ENCODE data around the gene CASR. TPM values are rescaled to one million over a fixed set of nuclear protein-coding genes. Genes with fewer than 3 reads are reported as not detected.

CASR gene
- total RNA-seq, 2 donors from 2014 or later: 0.17 to 0.23 TPM

DNA sequence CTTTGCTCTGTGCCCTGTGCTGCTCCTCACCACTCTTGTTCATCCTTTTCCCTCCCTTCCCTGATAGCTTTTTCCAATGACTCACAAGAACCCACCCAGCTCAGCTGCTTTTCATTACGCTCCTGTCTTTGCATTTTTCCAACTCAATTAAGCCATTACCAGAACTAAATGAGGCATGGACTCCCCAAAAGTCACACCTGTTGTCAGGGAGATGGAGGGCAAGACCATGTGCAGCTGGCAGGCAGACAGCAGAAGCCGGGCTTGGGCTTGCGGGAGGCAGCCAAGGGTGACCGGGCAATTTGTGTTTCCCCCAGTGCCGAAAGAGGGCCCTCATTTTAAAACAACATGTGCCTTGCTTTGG is 64.3 kb downstream of the CASR start:
- DNase-seq: no peak
- ATAC-seq (replicated peaks in 1 of 2): no peak
- Mint-ChIP-seq H3K4me3 (no peak overlapping the region), H3K27ac (no peak overlapping the region), H3K27me3 (ENCODE audit: low read depth) (peaks cover 11% of the 10 kb centered on the region), H3K4me1 (ENCODE audit: low read depth) (peaks cover 19% of the 10 kb centered on the region), H3K36me3 (ENCODE audit: insufficient read depth in 2 of 2) (no peaks in the 10 kb centered on the region), H3K9me3 (no peaks in the 10 kb centered on the region)

DNA sequence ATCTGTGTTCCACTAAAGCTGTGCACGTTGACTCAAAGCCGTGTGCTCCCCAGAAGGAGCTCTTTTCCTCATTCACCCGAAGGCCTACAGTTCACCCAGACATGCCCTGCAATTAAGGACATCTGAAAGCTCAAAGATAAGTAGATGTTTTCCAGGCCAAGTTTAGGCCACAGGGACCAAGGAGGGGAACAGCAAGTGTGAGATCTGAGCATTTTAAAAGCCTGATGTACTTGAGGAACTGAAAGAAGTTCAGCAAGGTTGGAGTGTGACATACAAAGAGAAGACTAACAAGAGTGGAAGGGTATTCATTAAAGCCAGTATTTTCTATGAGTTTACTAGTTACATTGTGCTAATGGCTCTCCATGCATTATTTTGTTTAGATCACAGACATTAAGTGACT is 68.0 kb downstream of the CASR start:
- no peak for ATAC-seq (replicated peaks in 1 of 2)
- no peak for DNase-seq
- H3K4me1 Mint-ChIP-seq (ENCODE audit: low read depth): peaks cover 24% of the 10 kb centered on the region
- no peaks in the 10 kb centered on the region for H3K27me3 Mint-ChIP-seq (ENCODE audit: low read depth)
- H3K9me3 Mint-ChIP-seq: no peaks in the 10 kb centered on the region
- no peak overlapping the region for H3K4me3 Mint-ChIP-seq
- H3K36me3 Mint-ChIP-seq (ENCODE audit: insufficient read depth in 2 of 2): no peaks in the 10 kb centered on the region
- no peak overlapping the region for H3K27ac Mint-ChIP-seq

DNA sequence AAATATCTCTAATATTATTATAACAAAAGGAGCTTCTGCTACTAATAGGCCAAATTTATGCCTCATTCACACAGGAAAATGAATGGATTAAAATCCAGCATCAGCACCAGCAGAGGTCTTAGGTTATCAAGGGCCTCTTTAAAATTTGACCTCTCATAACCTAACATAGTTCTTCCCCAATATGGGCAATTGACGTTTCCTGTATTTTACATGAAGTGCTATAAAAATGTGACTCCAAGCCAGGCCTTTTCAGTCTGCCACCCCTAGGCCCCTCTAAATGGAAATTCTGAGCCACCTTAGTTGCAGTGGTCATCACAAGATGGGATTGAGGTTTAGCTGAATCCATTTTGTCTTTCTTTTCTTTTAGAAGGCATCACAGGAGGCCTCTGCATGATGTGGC is 70.1 kb downstream of the CASR start:
- Mint-ChIP-seq H3K9me3 (no peaks in the 10 kb centered on the region), H3K27me3 (ENCODE audit: low read depth) (peaks cover 5% of the 10 kb centered on the region), H3K36me3 (ENCODE audit: insufficient read depth in 2 of 2) (no peaks in the 10 kb centered on the region), H3K4me1 (ENCODE audit: low read depth) (peaks cover 25% of the 10 kb centered on the region), H3K27ac (no peak overlapping the region), H3K4me3 (no peak overlapping the region)
- DNase-seq (no peak), ATAC-seq (replicated peaks in 1 of 2) (no peak)

DNA sequence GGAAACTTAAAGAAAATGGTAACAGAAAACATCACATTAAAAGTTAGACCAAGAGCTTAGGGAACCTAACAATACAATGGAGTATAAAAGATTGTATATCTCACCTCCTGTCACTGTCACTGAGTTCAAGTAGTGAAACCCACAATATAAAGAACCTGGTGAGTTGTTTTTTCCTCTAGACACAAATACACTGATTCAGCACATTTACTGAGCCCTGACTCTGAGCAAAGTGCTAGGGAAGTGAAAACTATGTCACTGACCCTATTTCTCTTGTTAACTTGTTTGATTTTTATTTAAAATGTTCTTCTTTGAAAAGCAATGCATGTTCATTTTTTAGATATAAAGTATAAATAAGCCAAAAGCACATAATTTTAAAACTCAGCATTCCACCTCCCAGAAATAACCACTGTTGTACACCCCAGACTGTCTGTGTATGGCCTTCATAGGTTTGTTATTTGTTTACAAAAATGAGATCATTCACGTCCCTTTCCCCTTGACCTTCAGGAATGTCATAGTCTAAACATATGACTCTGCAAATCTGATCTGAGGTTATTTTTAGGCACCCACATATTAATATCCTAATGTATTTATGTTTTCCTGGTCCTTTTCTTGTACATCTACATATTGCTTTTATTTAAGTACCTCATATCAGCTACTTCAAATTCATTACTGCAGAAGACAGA is 72.4 kb downstream of the CASR start:
- H3K27me3 Mint-ChIP-seq (ENCODE audit: low read depth): peaks cover 12% of the 10 kb centered on the region
- no peak overlapping the region for H3K4me3 Mint-ChIP-seq
- peak overlapping the region; percentile 78 for H3K27ac Mint-ChIP-seq
- ATAC-seq (replicated peaks in 1 of 2) (peak; percentile 71 to 79), DNase-seq (no peak)
- peaks cover 28% of the 10 kb centered on the region for H3K4me1 Mint-ChIP-seq (ENCODE audit: low read depth)
- H3K36me3 Mint-ChIP-seq (ENCODE audit: insufficient read depth in 2 of 2): no peaks in the 10 kb centered on the region
- no peaks in the 10 kb centered on the region for H3K9me3 Mint-ChIP-seq

DNA sequence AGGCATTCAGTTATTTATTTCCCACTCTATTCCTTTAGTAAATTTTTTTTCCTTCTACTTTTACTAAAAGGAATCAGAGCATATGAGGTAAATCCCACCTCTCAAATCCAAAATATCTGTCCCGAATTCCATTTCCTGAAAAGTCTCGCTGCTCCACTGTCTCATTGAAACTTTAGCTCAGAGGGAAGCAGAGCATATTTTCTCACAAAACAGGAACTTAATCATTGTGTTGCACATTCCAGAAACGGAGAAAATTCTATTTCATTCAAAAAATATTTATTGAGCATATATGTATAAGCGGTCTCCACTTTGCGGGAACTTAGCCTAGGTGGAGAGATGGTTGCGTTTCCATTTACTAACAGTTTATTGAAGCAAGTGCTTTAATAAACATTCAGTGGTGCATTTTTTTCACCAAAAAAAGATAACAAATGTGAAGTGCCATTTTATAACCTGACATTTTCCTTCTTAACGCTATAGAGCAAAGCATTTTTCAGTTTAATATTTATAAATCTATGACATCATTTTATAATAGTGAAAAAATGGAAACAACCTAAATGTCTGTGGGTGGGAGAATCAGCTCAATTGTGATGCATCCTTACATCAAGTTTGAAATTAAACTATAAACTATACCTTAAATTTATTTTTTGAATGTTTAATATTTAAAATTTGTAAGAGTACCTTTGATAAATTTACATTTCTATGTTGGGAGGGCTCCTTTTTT is 74.3 kb downstream of the CASR start:
- Mint-ChIP-seq H3K4me3 (no peak overlapping the region), H3K9me3 (no peaks in the 10 kb centered on the region), H3K4me1 (ENCODE audit: low read depth) (peaks cover 28% of the 10 kb centered on the region), H3K36me3 (ENCODE audit: insufficient read depth in 2 of 2) (no peaks in the 10 kb centered on the region), H3K27ac (no peak overlapping the region), H3K27me3 (ENCODE audit: low read depth) (peaks cover 15% of the 10 kb centered on the region)
- DNase-seq: no peak
- ATAC-seq (replicated peaks in 1 of 2): no peak

DNA sequence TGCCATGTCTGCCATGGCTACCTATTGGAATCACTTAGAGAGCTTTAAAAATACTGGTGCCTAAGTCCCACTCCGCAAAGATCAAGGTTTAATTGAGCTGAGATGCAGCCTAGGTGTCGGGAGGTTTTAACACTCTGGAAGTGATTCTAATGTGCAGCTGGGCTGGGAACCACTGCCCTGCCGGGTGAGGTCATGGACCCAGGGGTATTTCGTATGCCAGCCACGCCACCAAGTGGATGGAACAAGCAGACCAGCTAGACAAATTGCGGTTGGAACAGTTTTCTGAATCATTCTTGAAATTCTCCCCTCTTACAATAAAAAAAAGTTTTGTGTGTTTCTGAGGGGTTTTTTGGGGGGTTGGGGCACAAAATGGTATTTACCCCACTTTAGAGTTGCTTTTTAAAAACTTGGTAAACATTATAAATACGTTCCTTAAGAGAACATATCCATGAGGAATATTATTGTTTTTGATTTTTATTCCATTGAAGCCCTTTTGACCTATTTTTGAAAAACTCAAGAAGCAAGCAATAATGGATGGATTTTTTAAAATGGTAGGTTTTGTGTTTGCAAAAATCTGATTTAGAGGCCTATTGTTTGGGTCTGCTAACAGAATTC is 75.4 kb downstream of the CASR start:
- no peak overlapping the region for H3K27ac Mint-ChIP-seq

DNA sequence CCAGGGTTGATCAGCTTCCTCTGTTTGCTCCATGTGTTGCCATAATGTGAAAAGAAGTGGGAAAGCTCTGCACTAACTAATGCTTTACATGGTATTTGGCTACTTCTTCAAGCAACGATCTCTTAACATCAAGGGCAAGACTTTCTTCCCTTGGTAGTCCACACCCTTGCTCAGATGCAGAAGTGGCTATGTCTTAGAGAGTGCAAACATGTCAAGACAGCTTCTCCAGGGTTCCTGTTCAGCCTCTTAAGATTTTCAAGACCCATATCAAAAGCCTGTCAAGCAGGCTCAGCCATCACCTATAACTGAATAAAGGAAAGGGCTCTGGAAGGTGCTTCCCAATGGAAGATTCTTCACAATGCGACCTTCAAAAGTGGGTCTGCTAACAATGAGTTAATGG is 76.7 kb downstream of the CASR start:
- Mint-ChIP-seq H3K27ac (no peak overlapping the region), H3K27me3 (ENCODE audit: low read depth) (peaks cover 39% of the 10 kb centered on the region), H3K9me3 (no peaks in the 10 kb centered on the region), H3K4me1 (ENCODE audit: low read depth) (peaks cover 24% of the 10 kb centered on the region), H3K4me3 (no peak overlapping the region), H3K36me3 (ENCODE audit: insufficient read depth in 2 of 2) (no peaks in the 10 kb centered on the region)
- ATAC-seq (replicated peaks in 1 of 2) (no peak), DNase-seq (no peak)

More for the DNA sequence above, 75.4 kb downstream of the CASR start:
- no peak overlapping the region for H3K4me3 Mint-ChIP-seq
- ATAC-seq (replicated peaks in 1 of 2) (peak; percentile 94 to 95), DNase-seq (peak; percentile 77 to 80)
- no peaks in the 10 kb centered on the region for H3K36me3 Mint-ChIP-seq (ENCODE audit: insufficient read depth in 2 of 2)
- no peaks in the 10 kb centered on the region for H3K9me3 Mint-ChIP-seq
- H3K4me1 Mint-ChIP-seq (ENCODE audit: low read depth): peaks cover 28% of the 10 kb centered on the region
- peaks cover 26% of the 10 kb centered on the region for H3K27me3 Mint-ChIP-seq (ENCODE audit: low read depth)

DNA sequence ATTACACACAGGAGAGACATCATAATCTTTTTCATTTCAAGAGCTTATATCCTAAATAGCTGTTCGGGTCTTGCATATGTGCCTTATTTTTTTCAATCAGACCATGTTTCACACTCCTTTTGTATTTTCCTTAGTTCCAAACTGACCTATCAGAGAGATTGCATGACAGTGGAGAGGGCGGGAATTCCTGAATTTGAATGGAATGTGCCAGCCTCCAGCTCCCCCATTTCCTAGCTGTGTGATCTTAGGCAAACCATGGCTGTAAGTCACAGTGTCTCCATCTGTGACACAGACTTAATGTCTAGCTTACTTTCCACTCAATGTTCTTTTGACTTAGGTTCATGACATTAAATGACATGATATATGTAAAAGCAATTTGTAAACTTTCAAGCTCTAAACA is 79.6 kb downstream of the CASR start:
- Mint-ChIP-seq H3K4me1 (ENCODE audit: low read depth) (peaks cover 7% of the 10 kb centered on the region), H3K36me3 (ENCODE audit: insufficient read depth in 2 of 2) (no peaks in the 10 kb centered on the region), H3K9me3 (no peaks in the 10 kb centered on the region), H3K27me3 (ENCODE audit: low read depth) (peaks cover 39% of the 10 kb centered on the region), H3K27ac (no peak overlapping the region), H3K4me3 (no peak overlapping the region)
- ATAC-seq (replicated peaks in 1 of 2) (no peak), DNase-seq (no peak)

DNA sequence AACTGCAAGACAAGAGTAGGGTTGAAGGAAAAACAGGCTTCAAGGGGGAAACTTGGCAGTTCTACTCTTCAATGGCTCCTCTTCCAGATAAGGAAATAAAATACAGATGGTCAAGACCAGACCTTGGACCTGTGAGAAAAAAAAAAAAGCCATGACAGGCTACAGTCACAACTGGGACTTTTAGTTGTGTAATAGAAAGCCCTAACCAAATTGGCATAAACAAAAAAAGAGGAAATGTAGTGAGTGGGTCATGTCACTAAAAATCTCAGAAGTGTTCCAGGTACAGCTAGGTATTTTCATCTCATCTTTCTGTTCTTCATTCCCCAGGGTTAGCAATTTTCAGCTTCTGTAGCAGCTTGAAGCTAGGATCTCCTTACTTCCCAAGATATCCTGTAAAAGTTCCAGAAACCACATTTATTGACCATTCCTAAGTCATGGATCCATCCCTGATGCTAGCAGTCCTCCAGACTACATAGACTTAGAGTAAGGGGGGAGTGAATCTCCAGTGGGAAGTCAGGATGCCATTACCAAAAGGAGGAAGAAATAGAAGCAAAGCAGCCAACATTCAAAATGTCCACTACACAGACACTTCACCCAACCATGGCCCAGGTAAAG is 80.6 kb downstream of the CASR start:
- H3K27me3 Mint-ChIP-seq (ENCODE audit: low read depth): peaks cover 39% of the 10 kb centered on the region
- no peaks in the 10 kb centered on the region for H3K9me3 Mint-ChIP-seq
- H3K36me3 Mint-ChIP-seq (ENCODE audit: insufficient read depth in 2 of 2): no peaks in the 10 kb centered on the region
- no peak for DNase-seq
- no peak overlapping the region for H3K27ac Mint-ChIP-seq
- no peak overlapping the region for H3K4me3 Mint-ChIP-seq
- ATAC-seq (replicated peaks in 1 of 2): no peak
- no peaks in the 10 kb centered on the region for H3K4me1 Mint-ChIP-seq (ENCODE audit: low read depth)

DNA sequence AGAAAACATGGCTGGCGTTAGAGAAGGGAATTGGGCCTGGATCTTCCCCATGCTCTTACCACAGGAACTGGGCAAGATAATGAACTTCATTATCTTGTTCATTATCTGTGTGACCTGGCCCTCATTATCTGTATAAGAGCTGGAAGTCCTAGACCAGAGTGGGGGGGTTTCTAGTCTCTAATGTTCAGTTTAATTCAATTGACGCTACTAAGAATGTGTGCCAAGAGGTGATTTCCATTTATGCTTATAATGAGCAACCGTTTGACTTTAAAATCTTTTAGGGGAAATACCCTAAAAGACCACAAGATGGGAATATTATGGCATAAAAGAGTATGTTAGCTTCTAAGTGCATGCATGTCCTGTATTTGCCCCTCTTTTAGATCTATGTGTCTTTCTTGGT is 82.5 kb downstream of the CASR start:
- no peaks in the 10 kb centered on the region for H3K36me3 Mint-ChIP-seq (ENCODE audit: insufficient read depth in 2 of 2)
- DNase-seq (no peak), ATAC-seq (replicated peaks in 1 of 2) (no peak)
- no peak overlapping the region for H3K4me3 Mint-ChIP-seq
- H3K9me3 Mint-ChIP-seq: no peaks in the 10 kb centered on the region
- H3K4me1 Mint-ChIP-seq (ENCODE audit: low read depth): peaks cover under 1% of the 10 kb centered on the region
- peaks cover 32% of the 10 kb centered on the region for H3K27me3 Mint-ChIP-seq (ENCODE audit: low read depth)
- H3K27ac Mint-ChIP-seq: no peak overlapping the region

DNA sequence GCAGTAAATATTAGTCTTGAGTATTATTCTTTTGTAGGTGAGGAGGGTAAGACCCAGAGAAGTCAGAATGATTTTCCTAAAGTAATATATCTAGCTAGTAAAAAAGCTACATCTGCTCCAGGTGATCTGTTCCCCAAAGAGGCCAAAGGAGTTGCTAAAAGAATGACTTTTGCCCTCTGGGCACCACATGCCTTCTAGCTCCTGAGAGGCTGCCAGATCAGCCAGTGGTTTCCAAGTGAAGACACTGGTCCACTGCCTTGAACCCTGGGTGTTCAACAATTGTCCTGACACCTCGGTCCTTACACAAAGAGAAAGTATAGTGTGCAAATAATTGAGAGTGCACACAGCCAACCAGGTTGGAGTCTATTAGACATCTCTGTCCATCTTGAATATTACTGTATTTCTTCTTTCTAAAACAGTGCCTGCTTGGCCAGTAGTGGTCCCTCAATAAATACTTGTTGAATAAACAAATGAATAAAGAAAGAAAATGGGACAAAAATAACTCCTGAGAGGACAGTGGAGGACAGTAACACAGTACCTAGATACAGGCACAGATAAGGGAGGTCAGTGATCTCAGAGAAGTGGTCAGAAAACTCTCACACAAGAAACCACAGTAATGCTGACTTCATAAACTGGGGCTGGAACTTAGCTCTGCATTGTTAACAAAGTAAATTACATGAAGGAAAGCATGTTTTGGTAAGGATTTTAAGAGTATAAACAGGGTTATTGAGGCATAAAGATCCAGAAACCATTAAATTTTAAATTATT is 85.0 kb downstream of the CASR start:
- H3K4me3 Mint-ChIP-seq: no peak overlapping the region
- no peak for DNase-seq
- H3K27me3 Mint-ChIP-seq (ENCODE audit: low read depth): peaks cover 22% of the 10 kb centered on the region
- no peaks in the 10 kb centered on the region for H3K9me3 Mint-ChIP-seq
- H3K36me3 Mint-ChIP-seq (ENCODE audit: insufficient read depth in 2 of 2): no peaks in the 10 kb centered on the region
- H3K27ac Mint-ChIP-seq: no peak overlapping the region
- no peak for ATAC-seq (replicated peaks in 1 of 2)
- peaks cover 22% of the 10 kb centered on the region for H3K4me1 Mint-ChIP-seq (ENCODE audit: low read depth)

DNA sequence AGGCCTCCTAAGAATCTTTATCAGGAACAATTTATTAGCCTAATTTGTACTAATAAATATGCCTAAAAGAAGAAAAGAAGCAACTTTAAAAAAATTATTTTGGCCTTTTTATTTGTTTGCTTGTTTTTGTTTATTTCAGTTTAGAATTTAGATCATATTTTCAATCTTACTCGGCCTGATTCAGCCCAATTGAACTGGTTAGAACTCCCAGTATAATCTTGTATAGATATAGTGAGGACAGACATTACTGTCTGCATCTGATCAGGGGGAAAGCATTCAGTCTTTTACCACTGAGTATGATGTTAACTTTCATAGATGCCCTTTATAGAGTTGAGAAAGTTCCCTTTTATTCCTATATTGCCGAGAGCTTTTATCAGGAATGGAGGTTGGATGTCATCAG is 85.6 kb downstream of the CASR start:
- ATAC-seq (replicated peaks in 1 of 2) (no peak), DNase-seq (no peak)
- no peaks in the 10 kb centered on the region for H3K36me3 Mint-ChIP-seq (ENCODE audit: insufficient read depth in 2 of 2)
- peaks cover 16% of the 10 kb centered on the region for H3K27me3 Mint-ChIP-seq (ENCODE audit: low read depth)
- H3K4me1 Mint-ChIP-seq (ENCODE audit: low read depth): peaks cover 27% of the 10 kb centered on the region
- H3K4me3 Mint-ChIP-seq: no peak overlapping the region
- H3K27ac Mint-ChIP-seq: no peak overlapping the region
- no peaks in the 10 kb centered on the region for H3K9me3 Mint-ChIP-seq

All from activated T-cell treated with anti-CD3 and anti-CD28 coated beads, Interleukin-2, amount 50 U/mL, for 72 hours (primary cell).